ENCODE results near the gene ARID1B.

Gene ARID1B

GRCh38 chr6:156839591-156840001 lies 62.4 kb downstream of the ARID1B start:
- no peaks in the 10 kb centered on the region for H3K36me3 ChIP-seq (ENCODE audit: control insufficient read depth, insufficient read depth, low read length)
- no peaks in the 10 kb centered on the region for H3K9me3 ChIP-seq (ENCODE audit: control insufficient read depth, low read length)
- peak overlapping the region; percentile 11 for H3K27ac ChIP-seq (ENCODE audit: insufficient read depth, low read depth, low read length, poor library complexity, severe bottlenecking)
- no peak overlapping the region for H3K4me3 ChIP-seq (ENCODE audit: insufficient read depth, low read depth, low read length)
- peaks cover 7% of the 10 kb centered on the region for H3K4me1 ChIP-seq (ENCODE audit: control insufficient read depth, insufficient read depth, low read length)
- WGBS, 2 experiments, result 92% methylated on average over 9 of the region's 9 CpGs
- no peaks in the 10 kb centered on the region for H3K27me3 ChIP-seq (ENCODE audit: control insufficient read depth, insufficient read depth, low read length, poor library complexity, severe bottlenecking)

- Histone ChIP-seq H3K27me3 (ENCODE audit: control insufficient read depth, insufficient read depth, low read length, poor library complexity, severe bottlenecking) (no peaks in the 10 kb centered on the region), H3K4me1 (ENCODE audit: control insufficient read depth, insufficient read depth, low read length) (peaks cover 9% of the 10 kb centered on the region), H3K4me3 (ENCODE audit: insufficient read depth, low read depth, low read length) (no peak overlapping the region), H3K36me3 (ENCODE audit: control insufficient read depth, insufficient read depth, low read length) (no peaks in the 10 kb centered on the region), H3K9me3 (ENCODE audit: control insufficient read depth, low read length) (no peaks in the 10 kb centered on the region), H3K27ac (ENCODE audit: insufficient read depth, low read depth, low read length, poor library complexity, severe bottlenecking) (no peak overlapping the region)
- 69% methylated on average over 8 of the region's 8 CpGs for WGBS, 2 experiments
Measured at GRCh38 chr6:156840136-156840535, 63.0 kb downstream of the ARID1B start.

- no peak overlapping the region for H3K4me3 ChIP-seq (ENCODE audit: insufficient read depth, low read depth, low read length)
- H3K9me3 ChIP-seq (ENCODE audit: control insufficient read depth, low read length), result no peaks in the 10 kb centered on the region
- 91% methylated on average over 2 of the region's 2 CpGs for WGBS, 2 experiments
- H3K4me1 ChIP-seq (ENCODE audit: control insufficient read depth, insufficient read depth, low read length), result peaks cover 11% of the 10 kb centered on the region
- no peak overlapping the region for H3K27ac ChIP-seq (ENCODE audit: insufficient read depth, low read depth, low read length, poor library complexity, severe bottlenecking)
- H3K36me3 ChIP-seq (ENCODE audit: control insufficient read depth, insufficient read depth, low read length), result no peaks in the 10 kb centered on the region
- H3K27me3 ChIP-seq (ENCODE audit: control insufficient read depth, insufficient read depth, low read length, poor library complexity, severe bottlenecking), result no peaks in the 10 kb centered on the region
Measured at GRCh38 chr6:156840606-156841005, 63.4 kb downstream of the ARID1B start.

GRCh38 chr6:156841508-156841907 lies 64.3 kb downstream of the ARID1B start:
- no peak overlapping the region for H3K4me3 ChIP-seq (ENCODE audit: insufficient read depth, low read depth, low read length)
- H3K9me3 ChIP-seq (ENCODE audit: control insufficient read depth, low read length), result no peaks in the 10 kb centered on the region
- no peaks in the 10 kb centered on the region for H3K36me3 ChIP-seq (ENCODE audit: control insufficient read depth, insufficient read depth, low read length)
- H3K27ac ChIP-seq (ENCODE audit: insufficient read depth, low read depth, low read length, poor library complexity, severe bottlenecking), result no peak overlapping the region
- 95 to 97% methylated on average over 3 of the region's 3 CpGs for WGBS, 2 experiments
- peaks cover 11% of the 10 kb centered on the region for H3K4me1 ChIP-seq (ENCODE audit: control insufficient read depth, insufficient read depth, low read length)
- H3K27me3 ChIP-seq (ENCODE audit: control insufficient read depth, insufficient read depth, low read length, poor library complexity, severe bottlenecking), result no peaks in the 10 kb centered on the region

GRCh38 chr6:156842598-156843250 lies 65.5 kb downstream of the ARID1B start:
- Histone ChIP-seq H3K4me1 (ENCODE audit: control insufficient read depth, insufficient read depth, low read length) (peaks cover 14% of the 10 kb centered on the region), H3K27ac (ENCODE audit: insufficient read depth, low read depth, low read length, poor library complexity, severe bottlenecking) (no peak overlapping the region), H3K9me3 (ENCODE audit: control insufficient read depth, low read length) (no peaks in the 10 kb centered on the region), H3K36me3 (ENCODE audit: control insufficient read depth, insufficient read depth, low read length) (no peaks in the 10 kb centered on the region), H3K4me3 (ENCODE audit: insufficient read depth, low read depth, low read length) (no peak overlapping the region), H3K27me3 (ENCODE audit: control insufficient read depth, insufficient read depth, low read length, poor library complexity, severe bottlenecking) (no peaks in the 10 kb centered on the region)
- 98 to 100% methylated on average over 3 of the region's 3 CpGs for WGBS, 2 experiments

GRCh38 chr6:156844089-156844488 lies 66.9 kb downstream of the ARID1B start:
- Histone ChIP-seq H3K36me3 (ENCODE audit: control insufficient read depth, insufficient read depth, low read length) (no peaks in the 10 kb centered on the region), H3K27me3 (ENCODE audit: control insufficient read depth, insufficient read depth, low read length, poor library complexity, severe bottlenecking) (no peaks in the 10 kb centered on the region), H3K4me1 (ENCODE audit: control insufficient read depth, insufficient read depth, low read length) (peaks cover 14% of the 10 kb centered on the region), H3K4me3 (ENCODE audit: insufficient read depth, low read depth, low read length) (no peak overlapping the region), H3K9me3 (ENCODE audit: control insufficient read depth, low read length) (no peaks in the 10 kb centered on the region), H3K27ac (ENCODE audit: insufficient read depth, low read depth, low read length, poor library complexity, severe bottlenecking) (no peak overlapping the region)
- WGBS, 2 experiments, result 96 to 100% methylated on average over 3 of the region's 3 CpGs

- H3K9me3 ChIP-seq (ENCODE audit: control insufficient read depth, low read length), result no peaks in the 10 kb centered on the region
- H3K27ac ChIP-seq (ENCODE audit: insufficient read depth, low read depth, low read length, poor library complexity, severe bottlenecking), result no peak overlapping the region
- H3K4me3 ChIP-seq (ENCODE audit: insufficient read depth, low read depth, low read length), result no peak overlapping the region
- peaks cover 16% of the 10 kb centered on the region for H3K4me1 ChIP-seq (ENCODE audit: control insufficient read depth, insufficient read depth, low read length)
- 93 to 98% methylated on average over 4 to 5 of the region's 6 CpGs for WGBS, 2 experiments
- H3K36me3 ChIP-seq (ENCODE audit: control insufficient read depth, insufficient read depth, low read length), result no peaks in the 10 kb centered on the region
- H3K27me3 ChIP-seq (ENCODE audit: control insufficient read depth, insufficient read depth, low read length, poor library complexity, severe bottlenecking), result no peaks in the 10 kb centered on the region
Measured at GRCh38 chr6:156845454-156846155, 68.4 kb downstream of the ARID1B start.

- Histone ChIP-seq H3K27me3 (ENCODE audit: control insufficient read depth, insufficient read depth, low read length, poor library complexity, severe bottlenecking) (no peaks in the 10 kb centered on the region), H3K9me3 (ENCODE audit: control insufficient read depth, low read length) (no peaks in the 10 kb centered on the region), H3K4me1 (ENCODE audit: control insufficient read depth, insufficient read depth, low read length) (peaks cover 16% of the 10 kb centered on the region), H3K27ac (ENCODE audit: insufficient read depth, low read depth, low read length, poor library complexity, severe bottlenecking) (no peak overlapping the region), H3K4me3 (ENCODE audit: insufficient read depth, low read depth, low read length) (no peak overlapping the region), H3K36me3 (ENCODE audit: control insufficient read depth, insufficient read depth, low read length) (no peaks in the 10 kb centered on the region)
- 55 to 56% methylated on average over 6 of the region's 6 CpGs for WGBS, 2 experiments
Measured at GRCh38 chr6:156846845-156847599, 69.8 kb downstream of the ARID1B start.

- WGBS, 2 experiments, result 90 to 99% methylated on average over 3 of the region's 3 CpGs
- H3K4me1 ChIP-seq (ENCODE audit: control insufficient read depth, insufficient read depth, low read length), result peaks cover 16% of the 10 kb centered on the region
Measured at GRCh38 chr6:156848123-156848522, 70.9 kb downstream of the ARID1B start.

GRCh38 chr6:156848533-156848932 lies 71.4 kb downstream of the ARID1B start:
- Histone ChIP-seq H3K27me3 (ENCODE audit: control insufficient read depth, insufficient read depth, low read length, poor library complexity, severe bottlenecking) (no peaks in the 10 kb centered on the region), H3K9me3 (ENCODE audit: control insufficient read depth, low read length) (no peaks in the 10 kb centered on the region), H3K27ac (ENCODE audit: insufficient read depth, low read depth, low read length, poor library complexity, severe bottlenecking) (no peak overlapping the region), H3K36me3 (ENCODE audit: control insufficient read depth, insufficient read depth, low read length) (no peaks in the 10 kb centered on the region), H3K4me3 (ENCODE audit: insufficient read depth, low read depth, low read length) (no peak overlapping the region), H3K4me1 (ENCODE audit: control insufficient read depth, insufficient read depth, low read length) (peaks cover 16% of the 10 kb centered on the region)
- WGBS, 2 experiments, result 62 to 67% methylated on average over 3 to 5 of the region's 5 CpGs

More at GRCh38 chr6:156848123-156848522, 70.9 kb downstream of the ARID1B start:
- Histone ChIP-seq H3K9me3 (ENCODE audit: control insufficient read depth, low read length) (no peaks in the 10 kb centered on the region), H3K4me3 (ENCODE audit: insufficient read depth, low read depth, low read length) (no peak overlapping the region), H3K27me3 (ENCODE audit: control insufficient read depth, insufficient read depth, low read length, poor library complexity, severe bottlenecking) (no peaks in the 10 kb centered on the region), H3K27ac (ENCODE audit: insufficient read depth, low read depth, low read length, poor library complexity, severe bottlenecking) (no peak overlapping the region), H3K36me3 (ENCODE audit: control insufficient read depth, insufficient read depth, low read length) (no peaks in the 10 kb centered on the region)

Data from ectodermal cell (in vitro differentiated cells).